Daoy (cell line): ENCODE data around the gene TREML2. TPM values are rescaled to one million over a fixed set of nuclear protein-coding genes. Genes with fewer than 3 reads are reported as not detected.
"Not testable (repeated sequence)": the region's sequence is repeated elsewhere in the genome, so short reads cannot be mapped to it uniquely, and the experiment has no call there.

Experiments
- DNase-seq: peaks from one replicate; pipeline ENCODE4 v3.0.0-alpha.2; 2015; ENCODE audit warnings: low read depth
- total RNA-seq: library from RNA; depleted of rRNA; stranded (reverse); fragments of >200 nt; shearing (Covaris generic); gene quantifications from 2 replicates; pipeline ENCODE4 v1.2.3, GENCODE V29; 2014; rRNA removed

The TREML2 gene, protein sequence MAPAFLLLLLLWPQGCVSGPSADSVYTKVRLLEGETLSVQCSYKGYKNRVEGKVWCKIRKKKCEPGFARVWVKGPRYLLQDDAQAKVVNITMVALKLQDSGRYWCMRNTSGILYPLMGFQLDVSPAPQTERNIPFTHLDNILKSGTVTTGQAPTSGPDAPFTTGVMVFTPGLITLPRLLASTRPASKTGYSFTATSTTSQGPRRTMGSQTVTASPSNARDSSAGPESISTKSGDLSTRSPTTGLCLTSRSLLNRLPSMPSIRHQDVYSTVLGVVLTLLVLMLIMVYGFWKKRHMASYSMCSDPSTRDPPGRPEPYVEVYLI
- total RNA-seq = not detected in 2 replicates

GRCh38 chr6:41200901-41201763, at the start of gene TREML2:
TREML2 (minus strand) TSS chr6:41201149; CDS start chr6:41201008, 141 bp downstream.
- no peak for DNase-seq

GRCh38 chr6:41247882-41248705, 47.1 kb upstream of the TREML2 start:
- DNase-seq = no peak

- DNase-seq = no peak
These were observed 46.4 kb upstream of the TREML2 start for GRCh38 chr6:41247288-41247865.

DNA sequence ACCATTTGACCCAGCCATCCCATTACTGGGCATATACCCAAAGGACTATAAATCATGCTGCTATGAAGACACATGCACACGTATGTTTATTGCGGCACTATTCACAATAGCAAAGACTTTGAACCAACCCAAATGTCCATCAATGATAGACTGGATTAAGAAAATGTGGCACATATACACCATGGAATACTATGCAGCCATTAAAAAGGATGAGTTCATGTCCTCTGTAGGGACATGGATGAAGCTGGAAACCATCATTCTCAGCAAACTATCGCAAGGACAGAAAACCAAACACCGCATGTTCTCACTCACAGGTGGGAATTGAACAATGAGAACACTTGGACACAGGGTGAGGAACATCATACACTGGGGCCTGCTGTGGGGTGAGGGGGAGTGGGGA, 45.6 kb upstream of the TREML2 start:
- DNase-seq = not testable (repeated sequence)

DNA sequence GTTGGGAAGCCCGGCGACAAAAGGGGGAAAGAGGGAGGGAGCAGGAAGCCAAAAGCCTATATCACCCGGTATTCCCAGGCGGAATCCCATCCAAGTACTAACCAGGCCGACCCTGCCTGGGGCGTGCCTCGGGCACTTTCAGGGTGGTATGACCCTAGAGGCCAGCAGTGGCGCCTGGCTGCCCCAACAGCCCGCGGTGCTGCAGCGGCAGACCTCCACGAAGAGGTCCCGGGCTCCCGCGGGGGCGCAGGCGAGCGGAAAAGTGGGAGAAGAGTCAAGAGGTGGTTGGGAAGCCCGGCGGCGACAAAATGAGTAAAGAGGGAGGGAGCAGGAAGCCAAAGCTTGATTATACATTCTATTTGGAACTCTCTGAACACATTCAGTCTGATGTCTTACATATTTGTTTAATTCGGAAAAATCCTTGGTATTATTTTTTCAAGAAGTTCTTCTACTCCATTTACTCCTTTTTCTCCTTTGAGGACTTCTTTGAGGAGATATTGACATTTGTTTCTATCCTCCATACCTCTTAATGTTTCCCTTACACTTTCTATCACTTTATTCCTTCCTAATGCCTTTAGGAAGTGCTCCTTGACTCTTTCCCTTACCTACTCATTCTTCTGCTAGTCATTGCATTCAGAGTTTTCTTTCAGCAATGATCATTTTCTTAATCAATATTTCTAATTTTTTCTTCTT, 38.7 kb upstream of the TREML2 start:
- no peak for DNase-seq

GRCh38 chr6:41237128-41237527, 36.2 kb upstream of the TREML2 start:
- DNase-seq = no peak

- no peak for DNase-seq
These were observed 35.3 kb upstream of the TREML2 start for GRCh38 chr6:41236276-41236675.

DNA sequence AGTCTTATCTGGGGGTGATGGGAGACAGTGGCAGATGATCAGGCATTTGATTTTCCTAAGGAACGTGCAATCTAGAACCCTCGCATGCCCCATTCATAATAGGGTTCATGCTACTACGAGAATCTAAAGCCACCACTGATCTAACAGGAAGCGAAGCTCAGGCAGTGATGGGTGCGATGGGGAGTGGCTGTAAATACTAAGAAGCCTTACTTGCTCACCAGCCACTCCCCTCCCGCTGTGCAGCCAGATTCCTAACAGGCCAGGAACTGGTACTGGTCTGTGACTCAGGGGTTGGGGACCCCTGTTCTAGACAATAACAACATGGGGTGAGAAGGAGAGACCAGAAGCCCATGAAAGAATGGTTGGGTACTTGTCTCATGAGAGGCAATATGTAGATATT, 31.7 kb upstream of the TREML2 start:
- DNase-seq = no peak

- DNase-seq = no peak
These were observed 30.3 kb upstream of the TREML2 start for GRCh38 chr6:41231246-41231645.

DNA sequence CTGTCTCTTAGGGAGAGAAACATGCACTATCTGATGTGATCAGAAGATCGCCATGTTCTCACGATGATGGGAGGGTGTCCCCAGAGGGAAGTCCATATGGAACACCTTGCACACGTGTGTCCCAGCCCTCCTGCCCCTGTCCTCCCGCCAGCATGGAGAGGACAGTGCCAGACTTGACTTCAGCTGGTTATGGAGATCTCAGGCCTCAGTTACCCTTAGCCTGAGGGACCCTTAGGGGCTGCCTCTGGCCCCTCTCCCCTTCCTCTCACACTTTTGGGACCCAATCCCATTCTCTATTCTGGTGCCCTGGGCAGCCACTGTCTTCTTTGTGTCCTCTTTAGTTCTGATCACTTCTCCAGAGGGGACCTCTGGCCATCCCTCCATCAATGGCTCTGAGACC, 28.8 kb upstream of the TREML2 start:
- DNase-seq = no peak

- no peak for DNase-seq
These were observed 27.7 kb upstream of the TREML2 start for GRCh38 chr6:41228616-41229015.

DNA sequence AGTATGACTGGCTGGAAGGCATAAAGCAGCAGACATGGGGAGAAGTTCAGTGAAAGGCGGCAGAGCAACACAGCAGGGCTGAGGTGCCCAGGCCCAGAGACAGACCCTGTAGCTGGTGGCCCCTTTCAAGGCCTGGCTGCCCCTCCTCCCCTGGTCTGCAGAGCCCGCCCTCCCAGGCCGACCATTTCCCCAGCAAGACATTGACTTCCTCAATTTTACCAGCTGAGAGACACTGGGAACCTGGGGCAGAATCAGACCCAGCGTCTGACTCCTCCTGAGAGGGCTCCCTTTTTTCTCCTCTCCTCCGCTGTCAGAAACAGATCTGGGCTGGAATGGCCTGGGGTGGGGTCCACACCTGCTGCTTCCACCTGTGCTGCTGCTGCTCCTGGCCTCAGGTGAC, 27.1 kb upstream of the TREML2 start, which contains the start of gene TREML4:
TREML4 (plus strand) TSS at position 254 of the 400 bp plus-strand sequence; CDS start at position 333, 79 bp downstream.
- DNase-seq = no peak

- no peak for DNase-seq
These were observed 25.8 kb upstream of the TREML2 start for GRCh38 chr6:41226752-41227151.

DNA sequence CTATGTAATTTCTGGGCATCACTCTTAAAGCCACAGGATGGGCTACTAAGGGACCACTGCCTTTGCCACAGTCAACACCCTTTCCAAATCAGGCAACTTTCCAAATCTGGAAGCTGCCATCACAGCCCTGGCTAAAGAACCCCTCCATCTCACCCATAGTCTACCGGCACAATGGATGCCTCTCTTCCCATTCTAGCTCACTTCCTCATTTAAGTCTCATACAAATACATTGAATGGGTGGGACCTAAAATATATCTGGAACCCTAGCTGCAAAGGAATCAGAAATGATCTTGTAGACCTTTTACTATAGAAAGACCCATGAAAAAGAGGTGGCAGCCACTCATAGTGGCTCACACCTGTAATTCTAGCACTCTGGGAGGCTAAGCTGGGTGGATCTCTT, 23.9 kb upstream of the TREML2 start:
- no peak for DNase-seq

DNA sequence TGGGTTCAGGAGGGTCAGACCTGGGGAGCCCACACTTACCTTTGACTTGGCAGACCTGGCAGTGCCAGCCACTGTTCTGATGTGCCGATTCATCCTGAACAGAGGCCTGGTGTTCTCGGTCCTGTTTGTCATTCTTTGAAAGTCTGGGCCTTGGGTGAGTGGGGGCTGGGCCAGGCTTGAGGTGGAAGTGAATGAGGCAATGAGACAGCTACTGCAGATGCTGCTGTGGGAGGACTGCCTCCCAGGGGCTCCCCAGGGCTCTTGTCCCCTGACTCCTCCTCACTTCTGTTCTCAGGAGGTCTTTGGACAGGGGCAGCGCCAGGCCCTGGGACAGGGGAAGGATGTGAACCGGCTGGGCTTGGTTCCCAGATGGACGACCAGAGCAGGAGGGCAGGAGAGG, 21.6 kb upstream of the TREML2 start:
- no peak for DNase-seq

- no peak for DNase-seq
These were observed 21.1 kb upstream of the TREML2 start for GRCh38 chr6:41222045-41222444.

DNA sequence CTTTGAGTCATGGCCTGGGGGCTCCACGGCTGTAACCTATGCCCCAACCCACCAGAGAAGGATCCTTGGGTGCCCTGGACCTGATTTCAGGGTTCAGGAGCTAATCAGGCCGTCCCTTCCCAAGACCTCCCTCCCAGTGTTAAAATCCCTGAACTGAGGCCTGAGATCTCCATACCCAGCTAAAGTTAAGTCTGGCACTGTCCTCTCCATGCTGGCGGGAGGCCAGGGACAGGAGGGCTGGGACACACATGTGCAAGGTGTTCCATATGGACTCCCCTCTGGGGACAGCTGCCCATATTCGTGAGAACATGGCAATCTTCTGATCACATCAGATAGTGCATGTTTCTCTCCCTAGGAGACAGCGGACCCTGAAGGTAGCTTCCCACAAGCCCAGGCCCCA, 15.7 kb upstream of the TREML2 start:
- no peak for DNase-seq

DNA sequence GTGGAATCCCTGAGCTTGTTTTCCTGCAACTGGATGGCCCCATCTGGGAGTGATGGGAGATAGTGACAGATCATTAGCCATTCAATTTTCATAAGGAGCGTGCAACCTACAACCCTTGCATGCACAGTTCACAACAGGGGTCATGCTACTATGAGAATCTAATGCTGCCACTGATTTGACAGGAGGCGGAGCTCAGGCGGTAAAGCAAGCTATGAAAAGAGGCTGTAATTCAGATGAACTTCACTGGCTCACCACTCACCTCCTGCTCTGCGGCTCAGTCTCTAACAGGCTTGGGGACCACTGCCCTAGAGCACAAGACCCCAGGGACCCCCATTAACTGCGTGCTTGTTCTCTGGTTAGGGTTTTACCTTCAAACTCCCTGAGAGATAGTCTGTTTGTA, 14.8 kb upstream of the TREML2 start:
- no peak for DNase-seq

GRCh38 chr6:41214559-41215238, 13.8 kb upstream of the TREML2 start:
- DNase-seq = no peak

DNA sequence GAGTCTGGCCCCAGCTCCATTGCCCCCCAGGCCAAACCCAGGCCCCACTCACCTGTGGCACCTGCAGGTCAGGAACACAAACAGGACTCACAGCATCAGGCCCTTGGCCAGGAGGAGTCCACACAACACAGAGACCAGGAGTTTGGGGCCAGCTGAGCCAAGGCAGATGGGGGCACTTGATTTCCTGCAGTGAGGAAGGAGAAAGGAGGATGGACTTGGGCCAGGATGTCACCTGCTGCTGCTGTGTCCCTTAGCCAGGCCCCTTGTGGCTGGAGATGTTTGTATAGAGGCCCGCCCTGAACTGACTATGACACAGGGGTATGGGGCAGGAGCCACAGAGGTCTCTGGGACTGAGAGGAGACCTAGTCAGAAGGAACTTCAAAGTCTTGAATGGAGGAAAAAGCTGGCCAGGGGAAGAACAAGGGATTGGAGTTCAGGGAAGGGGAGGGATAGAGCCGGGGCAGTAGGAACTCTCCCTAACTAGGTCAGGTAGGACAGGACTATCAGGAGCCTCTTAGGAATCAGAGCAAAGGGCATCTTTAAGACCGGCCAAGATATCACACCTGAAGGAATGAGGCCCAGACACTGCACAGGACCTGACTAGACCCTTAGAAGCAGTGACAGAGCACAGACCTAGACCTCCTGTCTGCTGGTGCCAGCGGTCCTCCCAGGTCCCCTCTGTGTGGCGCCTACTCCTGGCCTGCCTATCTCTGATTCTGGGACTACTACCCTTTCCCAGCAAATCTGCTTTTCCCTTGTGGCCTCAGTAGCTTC, 8.8 kb upstream of the TREML2 start:
- DNase-seq = no peak
